ENCODE measurements around the gene RARRES1.

Gene RARRES1

GRCh38 chr3:158731938-158732855, at the start of gene RARRES1:
Gene RARRES1, minus strand, starts transcription at chr3:158732457. Its CDS starts 42 bp downstream, at chr3:158732415.
- DNase-seq: peak; percentile 39

GRCh38 chr3:158781849-158782248, 49.6 kb upstream of the RARRES1 start:
- no peak for DNase-seq

- no peak for DNase-seq
These were observed 48.9 kb upstream of the RARRES1 start for GRCh38 chr3:158781191-158781590.

- DNase-seq: no peak
These were observed 48.5 kb upstream of the RARRES1 start for GRCh38 chr3:158780766-158781165.

- no peak for DNase-seq
These were observed 45.1 kb upstream of the RARRES1 start for GRCh38 chr3:158777161-158777873.

GRCh38 chr3:158776531-158776930, 44.3 kb upstream of the RARRES1 start:
- no peak for DNase-seq

- DNase-seq: no peak
These were observed 43.5 kb upstream of the RARRES1 start for GRCh38 chr3:158775426-158776410.

GRCh38 chr3:158774965-158775364, 42.7 kb upstream of the RARRES1 start:
- no peak for DNase-seq

GRCh38 chr3:158773845-158774830, 41.9 kb upstream of the RARRES1 start:
- no peak for DNase-seq

GRCh38 chr3:158773166-158773565, 40.9 kb upstream of the RARRES1 start:
- no peak for DNase-seq

- DNase-seq: no peak
These were observed 39.7 kb upstream of the RARRES1 start for GRCh38 chr3:158771982-158772381.

GRCh38 chr3:158771577-158771976, 39.3 kb upstream of the RARRES1 start:
- DNase-seq: no peak

GRCh38 chr3:158770741-158771350, 38.6 kb upstream of the RARRES1 start:
- DNase-seq: no peak

- DNase-seq: no peak
These were observed 37.9 kb upstream of the RARRES1 start for GRCh38 chr3:158769952-158770740.

- DNase-seq: no peak
These were observed 37.3 kb upstream of the RARRES1 start for GRCh38 chr3:158769549-158769948.

GRCh38 chr3:158768881-158769543, 36.8 kb upstream of the RARRES1 start:
- DNase-seq: no peak

GRCh38 chr3:158768361-158768787, 36.1 kb upstream of the RARRES1 start:
- DNase-seq: no peak

GRCh38 chr3:158766364-158766763, 34.1 kb upstream of the RARRES1 start:
- DNase-seq: no peak

- no peak for DNase-seq
These were observed 33.4 kb upstream of the RARRES1 start for GRCh38 chr3:158765518-158766205.
